ENCODE data around the gene SLAMF1. TPM values are rescaled to one million over a fixed set of nuclear protein-coding genes. Genes with fewer than 3 reads are reported as not detected.

The SLAMF1 gene
- total RNA-seq, 4 donors from 2014 or later = 1.5 to 18.0 (median 1.5) TPM

DNA sequence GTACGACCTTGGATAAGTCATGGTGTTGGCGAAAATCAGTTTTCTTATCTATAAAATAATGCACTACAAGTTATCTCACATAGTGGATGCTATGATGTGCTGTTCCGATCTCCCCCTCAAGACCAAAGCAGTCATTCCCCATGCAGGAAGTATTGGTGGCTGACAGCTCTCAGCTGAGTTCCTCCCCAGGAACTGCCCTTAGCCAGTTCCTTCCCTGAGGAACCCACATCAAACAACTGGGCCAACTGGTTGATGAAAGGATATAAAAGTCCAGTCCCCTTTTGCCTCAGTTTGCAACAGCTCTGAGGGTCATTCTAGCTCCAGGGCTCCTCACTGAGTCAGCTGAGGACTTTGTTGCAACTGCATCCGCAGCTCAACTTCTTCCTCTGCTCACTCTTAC, 16.1 kb upstream of the SLAMF1 start:
- ATAC-seq (ENCODE audit: low FRiP score) (no peak), DNase-seq (ENCODE audit: low spot score) (no peak)
- TF ChIP-seq, protein P1, sequence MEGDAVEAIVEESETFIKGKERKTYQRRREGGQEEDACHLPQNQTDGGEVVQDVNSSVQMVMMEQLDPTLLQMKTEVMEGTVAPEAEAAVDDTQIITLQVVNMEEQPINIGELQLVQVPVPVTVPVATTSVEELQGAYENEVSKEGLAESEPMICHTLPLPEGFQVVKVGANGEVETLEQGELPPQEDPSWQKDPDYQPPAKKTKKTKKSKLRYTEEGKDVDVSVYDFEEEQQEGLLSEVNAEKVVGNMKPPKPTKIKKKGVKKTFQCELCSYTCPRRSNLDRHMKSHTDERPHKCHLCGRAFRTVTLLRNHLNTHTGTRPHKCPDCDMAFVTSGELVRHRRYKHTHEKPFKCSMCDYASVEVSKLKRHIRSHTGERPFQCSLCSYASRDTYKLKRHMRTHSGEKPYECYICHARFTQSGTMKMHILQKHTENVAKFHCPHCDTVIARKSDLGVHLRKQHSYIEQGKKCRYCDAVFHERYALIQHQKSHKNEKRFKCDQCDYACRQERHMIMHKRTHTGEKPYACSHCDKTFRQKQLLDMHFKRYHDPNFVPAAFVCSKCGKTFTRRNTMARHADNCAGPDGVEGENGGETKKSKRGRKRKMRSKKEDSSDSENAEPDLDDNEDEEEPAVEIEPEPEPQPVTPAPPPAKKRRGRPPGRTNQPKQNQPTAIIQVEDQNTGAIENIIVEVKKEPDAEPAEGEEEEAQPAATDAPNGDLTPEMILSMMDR (IDR thresholded peaks at IDR 0.05) = no peak

DNA sequence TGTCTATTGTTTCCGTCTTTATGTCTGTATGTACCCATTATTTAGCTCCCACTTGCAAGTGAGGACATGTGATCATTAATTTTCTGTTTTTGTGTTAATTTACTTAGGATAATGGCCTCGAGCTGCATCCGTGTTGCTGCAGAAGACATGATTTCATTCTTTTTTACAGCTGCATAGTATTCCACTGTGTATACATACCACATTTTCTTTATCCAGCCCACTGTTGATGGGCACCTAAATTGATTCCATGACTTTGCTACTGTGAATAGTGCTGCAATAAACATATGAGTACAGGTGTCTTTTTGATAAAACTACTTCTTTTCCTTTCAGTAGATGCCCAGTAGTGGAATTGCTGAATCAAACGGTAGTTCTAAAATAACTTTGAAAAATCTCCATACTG, 12.7 kb upstream of the SLAMF1 start:
- TF ChIP-seq, protein P1 (IDR thresholded peaks at IDR 0.05) = no peak
- no peak for DNase-seq (ENCODE audit: low spot score)
- ATAC-seq (ENCODE audit: low FRiP score) = no peak

DNA sequence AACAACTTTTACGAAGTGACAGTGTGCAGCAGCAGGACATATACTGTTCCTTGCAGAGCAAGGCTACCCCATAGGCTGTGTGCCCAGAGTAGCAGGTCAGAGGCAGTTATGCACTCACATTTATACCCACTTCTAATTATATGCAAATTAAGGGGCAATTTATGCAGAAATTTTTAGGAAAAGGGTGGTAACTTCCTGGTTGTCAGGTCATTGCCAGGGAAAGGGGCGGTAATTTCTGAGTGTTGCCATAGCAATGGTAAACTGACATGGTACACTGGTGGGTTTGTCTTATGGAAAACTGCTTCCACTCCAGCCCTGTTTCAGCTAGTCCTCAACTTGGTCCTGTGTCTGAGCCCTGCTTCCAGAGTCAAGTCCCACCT, 12.0 kb upstream of the SLAMF1 start:
- no peak for DNase-seq (ENCODE audit: low spot score)
- TF ChIP-seq, protein P1 (IDR thresholded peaks at IDR 0.05) = no peak
- no peak for ATAC-seq (ENCODE audit: low FRiP score)

DNA sequence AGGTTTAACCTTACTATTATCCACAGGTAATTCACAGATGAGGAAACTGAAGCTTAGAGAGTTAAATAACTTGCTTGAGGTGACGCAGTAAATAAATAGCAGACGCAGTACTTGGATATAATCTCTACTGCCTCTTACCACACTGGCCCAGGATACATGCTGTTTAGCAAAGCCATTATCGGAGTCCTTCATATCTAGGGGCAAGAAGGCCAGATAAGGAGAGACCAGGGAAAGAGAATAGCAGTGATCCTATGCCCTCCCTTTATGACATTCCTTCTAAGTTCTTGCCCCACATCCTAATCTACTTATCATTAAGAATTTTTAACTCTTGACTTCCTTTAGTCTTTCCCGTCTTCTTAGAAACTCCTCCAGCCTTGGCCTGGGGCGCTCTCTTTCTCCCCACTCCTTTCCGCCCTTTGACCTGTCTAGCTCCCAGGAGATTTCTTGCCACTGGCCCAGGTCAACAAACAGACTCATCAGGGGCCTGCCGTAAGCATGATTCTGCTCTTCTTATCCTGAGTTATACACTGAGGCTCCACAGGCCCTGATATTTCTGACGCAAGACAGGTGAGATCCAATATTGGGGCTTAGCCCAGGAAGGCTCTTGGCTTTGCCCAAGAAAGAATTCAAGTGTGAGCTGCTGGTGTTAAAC, 11.4 kb upstream of the SLAMF1 start:
- DNase-seq (ENCODE audit: low spot score) = no peak
- no peak for ATAC-seq (ENCODE audit: low FRiP score)

DNA sequence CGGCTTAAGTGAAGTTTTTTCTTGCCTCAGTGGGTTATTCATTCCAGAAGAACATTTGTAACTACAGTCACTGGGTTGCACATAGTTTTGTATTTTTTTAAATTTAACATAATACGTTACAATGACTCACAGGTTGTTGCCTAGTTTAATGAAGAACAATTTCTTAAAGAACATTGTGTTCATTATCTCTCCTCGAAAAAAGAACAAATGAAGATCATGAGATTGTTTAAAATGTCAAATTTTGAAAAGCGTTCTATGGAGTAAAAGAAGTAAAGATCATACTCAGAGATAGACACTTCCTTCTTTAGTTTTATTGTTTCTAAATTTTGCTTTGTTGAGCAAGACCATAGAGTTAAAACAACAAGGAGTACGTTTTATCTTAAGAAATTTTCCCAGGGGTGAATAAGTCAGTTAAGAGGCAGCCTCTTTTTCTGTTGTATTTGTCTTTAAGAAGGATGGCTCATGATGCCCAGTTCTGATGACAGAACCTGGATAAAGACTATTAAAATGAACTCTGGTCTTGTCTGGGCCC, 10.5 kb upstream of the SLAMF1 start:
- ATAC-seq (ENCODE audit: low FRiP score) (no peak), DNase-seq (ENCODE audit: low spot score) (no peak)
- TF ChIP-seq, protein P1 (IDR thresholded peaks at IDR 0.05) = no peak

More for the DNA sequence above, 11.4 kb upstream of the SLAMF1 start:
- TF ChIP-seq, protein P1 (IDR thresholded peaks at IDR 0.05) = no peak

DNA sequence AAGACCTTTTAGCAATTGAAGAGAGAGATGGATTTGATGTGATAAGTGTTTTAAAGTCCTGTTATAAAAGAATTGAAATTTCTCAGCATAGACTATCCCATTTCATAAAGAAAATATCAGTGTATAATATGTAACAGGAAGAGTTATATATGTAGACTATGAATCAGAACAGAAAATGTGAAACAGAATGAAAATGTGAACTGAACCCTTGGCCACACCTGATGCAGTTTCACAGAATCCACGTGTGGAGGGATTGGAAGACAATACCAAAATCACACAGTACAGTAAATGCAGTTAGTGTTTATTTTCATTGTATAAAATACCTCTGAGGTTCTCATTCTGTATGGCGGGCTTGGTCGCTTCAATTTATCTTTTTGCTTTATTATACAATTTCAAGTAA, 9.9 kb upstream of the SLAMF1 start:
- no peak for DNase-seq (ENCODE audit: low spot score)
- no peak for ATAC-seq (ENCODE audit: low FRiP score)
- TF ChIP-seq, protein P1 (IDR thresholded peaks at IDR 0.05) = no peak

DNA sequence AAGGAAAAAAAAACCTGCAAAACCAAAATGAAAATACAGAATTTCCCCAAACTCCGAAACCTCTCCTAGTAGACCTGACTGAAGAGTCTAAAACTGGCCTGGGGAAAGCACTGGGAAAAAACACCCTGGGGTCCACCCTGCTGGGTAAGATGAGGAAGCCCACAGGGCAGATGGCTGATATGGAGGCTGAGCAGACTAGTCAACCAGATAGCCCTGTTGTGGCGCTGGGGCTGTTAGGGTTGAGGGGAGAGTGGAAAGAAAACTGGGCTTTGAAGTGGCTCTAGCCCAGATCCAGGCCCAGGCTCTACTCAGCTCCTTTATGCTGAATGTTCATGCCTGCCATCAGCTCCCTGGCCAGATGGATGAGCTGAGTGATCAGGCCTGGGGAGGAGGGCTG, 6.8 kb upstream of the SLAMF1 start:
- ATAC-seq (ENCODE audit: low FRiP score) (no peak), DNase-seq (ENCODE audit: low spot score) (no peak)
- TF ChIP-seq, protein P1 (IDR thresholded peaks at IDR 0.05) = no peak
